Activated T-cell treated with anti-CD3 and anti-CD28 coated beads for 24 hours (primary cell): Measurements from ENCODE around the gene SLC25A21.

ENCODE experiments used
- DNase-seq: peaks from one replicate; pipeline ENCODE4 v3.0.0-alpha.2; 2020; ENCODE audit warnings: low read depth

The SLC25A21 gene

DNA sequence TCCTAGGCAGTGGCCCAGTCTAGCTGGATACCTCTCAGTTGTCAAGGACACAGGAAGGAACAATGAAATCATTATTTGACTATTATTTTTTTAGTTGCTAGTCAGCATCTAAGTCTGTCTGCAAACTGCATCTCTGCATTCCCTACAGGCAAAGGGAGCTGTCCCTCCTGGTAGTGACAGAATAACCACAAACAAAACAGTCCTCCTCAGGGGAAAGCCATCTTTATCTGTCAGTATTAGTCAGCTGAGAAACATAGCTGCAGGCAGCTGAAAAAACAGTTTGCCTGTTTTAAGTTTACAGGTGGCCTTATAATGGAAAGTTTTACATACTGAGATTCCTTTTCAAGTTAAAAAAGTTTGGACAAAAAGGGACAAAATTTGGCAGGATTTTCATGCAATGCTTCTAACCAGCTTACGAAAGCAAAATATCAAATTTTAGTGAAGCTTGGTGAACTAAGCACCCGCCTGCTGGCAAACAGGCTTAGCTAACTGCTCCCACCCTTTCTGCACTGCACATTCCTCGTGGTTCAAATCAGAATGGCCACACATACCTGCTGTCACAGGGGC, 29.5 kb downstream of the SLC25A21 start:
- no peak for DNase-seq

DNA sequence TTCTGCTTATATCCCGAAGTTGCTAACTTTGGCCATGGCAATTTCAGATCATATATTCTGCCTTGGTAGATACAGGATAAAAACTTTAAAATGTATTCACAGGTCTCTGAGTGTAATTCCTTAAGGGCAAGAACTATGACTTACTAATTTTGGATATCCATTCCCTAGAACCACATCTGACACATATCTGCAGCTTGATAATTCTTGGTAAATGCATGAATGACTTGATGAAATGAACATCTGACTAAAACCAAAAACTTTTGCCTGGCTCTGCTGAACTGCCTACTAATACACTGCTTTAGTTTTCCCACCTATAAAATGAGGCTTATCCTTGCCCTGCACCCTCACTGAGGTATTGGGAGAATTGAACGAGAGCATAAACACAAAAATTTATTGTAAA, 32.2 kb downstream of the SLC25A21 start:
- no peak for DNase-seq

DNA sequence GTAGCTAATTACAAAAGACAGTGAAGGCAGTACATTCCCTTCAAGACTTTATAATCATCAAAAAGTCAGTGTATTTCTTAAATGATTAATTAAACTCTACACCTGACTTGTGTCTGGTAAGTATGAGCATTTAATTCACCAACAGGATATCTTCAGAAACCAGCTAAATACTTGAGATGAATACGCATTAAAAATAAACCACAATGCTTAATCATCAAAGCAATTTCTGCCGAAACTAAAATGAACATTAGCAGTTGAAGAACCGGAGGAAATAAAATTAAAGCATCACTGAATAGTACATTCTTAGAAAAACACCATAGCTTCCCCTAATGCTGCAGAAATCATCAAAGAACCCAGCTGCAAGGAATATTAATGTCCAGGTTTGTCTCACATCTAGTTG, 32.7 kb downstream of the SLC25A21 start:
- DNase-seq = no peak

DNA sequence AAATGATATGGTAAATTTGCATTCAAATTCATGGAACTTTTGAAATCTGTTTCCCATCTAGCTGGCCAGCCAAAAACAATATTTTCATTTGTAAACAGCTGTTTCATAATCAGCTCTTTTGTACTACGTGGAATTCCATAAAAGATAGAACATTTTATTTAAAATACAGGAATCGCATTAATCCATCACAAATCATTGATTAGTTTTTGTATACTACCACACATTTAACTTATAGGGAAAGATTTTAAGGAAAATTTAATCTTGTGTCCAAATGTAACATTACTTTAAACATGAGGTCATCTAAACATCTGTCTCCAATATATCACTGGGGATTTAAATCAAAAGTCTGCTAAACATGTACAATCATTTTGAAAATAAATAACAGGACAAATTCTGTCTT, 33.5 kb downstream of the SLC25A21 start:
- no peak for DNase-seq

DNA sequence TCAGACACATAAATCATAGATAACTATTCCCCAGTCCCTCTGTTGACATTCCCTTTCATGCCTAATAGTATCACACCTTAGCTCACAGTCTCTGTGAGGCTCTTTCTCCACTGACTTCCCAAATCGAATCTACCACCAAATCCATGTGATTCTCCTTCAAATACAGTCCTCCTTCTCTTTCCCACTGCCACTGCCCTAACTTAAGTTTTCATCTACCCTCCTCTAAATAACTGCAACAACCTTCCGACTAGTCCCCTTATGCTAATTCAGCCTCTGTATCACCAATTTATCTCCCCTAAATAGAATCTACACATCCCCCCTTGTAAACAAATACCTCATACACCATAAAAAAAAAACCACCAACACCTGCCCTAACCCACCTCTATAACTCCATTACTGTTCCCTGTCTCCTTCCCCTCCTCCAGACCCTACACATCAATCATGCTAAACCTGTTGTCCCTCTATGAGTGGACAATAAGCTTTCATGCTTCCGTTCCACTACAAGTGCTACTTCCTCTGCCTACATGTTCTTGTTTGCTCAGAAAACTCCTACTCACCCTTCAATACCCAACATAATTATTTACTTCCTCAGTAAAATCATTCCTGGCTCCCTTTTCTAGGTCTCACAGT, 39.0 kb downstream of the SLC25A21 start:
- no peak for DNase-seq

DNA sequence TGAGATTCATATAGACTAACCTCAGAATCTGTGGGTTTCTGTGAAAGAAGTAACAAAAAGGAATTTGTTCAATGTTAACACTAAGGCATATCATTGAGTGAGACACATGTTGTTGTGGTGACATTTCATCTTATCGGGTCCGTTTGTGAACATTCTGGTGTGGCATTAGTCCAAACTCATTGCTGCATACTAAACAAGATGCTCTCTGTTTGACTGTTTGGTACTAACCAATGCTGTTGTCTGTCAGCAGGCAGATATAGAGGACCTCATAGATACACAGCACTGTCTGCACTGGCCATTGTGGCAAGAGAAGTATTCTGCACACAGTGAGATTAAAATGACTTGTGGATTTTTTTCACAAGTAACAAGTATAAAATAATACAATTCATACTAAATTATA, 41.2 kb downstream of the SLC25A21 start:
- DNase-seq = no peak

DNA sequence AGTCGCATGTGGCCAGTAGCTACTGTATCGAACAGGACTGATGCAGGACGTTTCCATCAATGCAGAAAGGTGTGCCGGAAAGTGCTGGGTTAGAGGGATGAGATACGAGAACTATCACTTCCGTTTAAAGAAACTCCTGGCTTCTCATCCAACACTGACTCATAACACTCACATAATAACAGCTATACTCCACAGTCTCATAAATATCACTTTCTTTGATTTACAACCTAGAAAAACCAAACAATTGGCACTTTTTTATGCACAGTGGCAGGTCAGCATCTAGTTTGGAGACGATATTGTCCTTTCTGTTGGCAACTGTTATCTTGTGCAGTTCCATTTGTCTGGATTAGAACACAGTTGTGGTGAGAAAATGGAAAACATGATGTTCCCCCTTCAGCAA, 43.4 kb downstream of the SLC25A21 start:
- DNase-seq = no peak

DNA sequence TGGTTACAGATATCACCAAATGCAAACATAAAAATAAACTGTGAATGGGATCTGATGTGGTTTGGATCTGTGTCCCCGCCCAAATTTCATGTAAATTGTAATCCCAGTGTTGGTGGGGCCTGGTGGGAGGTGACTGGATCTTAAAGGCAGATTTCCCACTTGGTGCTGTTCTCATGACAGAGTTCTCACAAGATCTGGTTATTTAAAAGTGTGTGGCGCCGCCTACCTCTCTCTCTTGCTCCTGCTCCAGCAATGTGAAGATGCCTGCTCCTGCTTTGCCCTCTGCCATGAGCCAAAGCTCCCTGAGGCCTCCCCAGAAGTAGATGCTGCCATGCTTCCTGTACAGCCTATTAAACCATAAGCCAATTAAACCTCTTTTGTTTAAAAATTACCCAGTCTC, 47.8 kb downstream of the SLC25A21 start:
- no peak for DNase-seq

DNA sequence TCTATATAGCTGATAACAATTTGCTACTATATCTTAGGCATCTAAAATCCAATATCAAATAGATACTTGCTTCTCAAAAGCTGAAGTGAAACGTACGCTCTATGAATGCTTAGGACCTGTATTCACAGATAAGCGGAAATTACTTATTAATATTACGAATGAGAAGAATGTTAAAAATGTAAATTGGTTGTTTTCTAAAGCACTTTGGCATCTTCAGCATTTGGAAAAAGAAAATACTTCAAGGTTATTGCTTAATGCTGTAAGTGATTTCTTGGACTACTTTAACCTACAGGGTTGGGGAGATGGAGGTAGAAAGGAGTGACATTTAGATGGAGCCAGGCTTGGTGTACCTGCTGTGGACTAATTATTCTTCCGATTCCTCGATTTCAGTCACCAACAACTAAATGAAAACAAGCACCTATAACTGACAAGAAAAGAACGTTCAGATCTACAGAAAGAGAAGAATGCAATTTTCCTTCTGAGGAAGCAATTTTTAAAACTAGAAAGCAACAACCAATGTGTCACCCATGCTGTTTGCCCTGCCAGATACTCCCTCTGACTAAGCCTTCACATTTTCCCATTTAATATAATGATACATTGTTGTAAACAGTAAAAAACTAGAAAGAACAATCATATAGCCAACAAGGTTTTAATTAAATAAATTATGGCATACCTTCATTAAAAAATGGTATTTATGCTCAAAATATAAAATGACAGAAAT, 49.3 kb downstream of the SLC25A21 start:
- no peak for DNase-seq

DNA sequence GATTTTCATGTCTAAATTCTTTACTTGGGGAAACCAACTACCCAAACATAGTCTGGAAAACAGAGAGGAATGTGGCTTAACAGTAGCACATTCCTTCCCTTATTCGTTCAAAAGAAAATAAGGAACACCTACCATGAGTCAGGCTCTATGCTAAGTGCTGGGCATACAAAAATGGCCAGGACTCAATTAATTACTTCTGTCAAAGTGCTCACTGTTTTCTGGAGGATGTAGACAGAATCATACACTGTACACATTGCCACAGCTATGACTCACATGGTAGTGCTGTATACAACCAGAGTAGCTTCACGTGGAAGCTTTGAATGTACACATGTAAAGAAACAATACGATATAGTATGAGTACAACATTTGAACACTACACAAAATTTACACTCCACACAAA, 50.1 kb downstream of the SLC25A21 start:
- no peak for DNase-seq

DNA sequence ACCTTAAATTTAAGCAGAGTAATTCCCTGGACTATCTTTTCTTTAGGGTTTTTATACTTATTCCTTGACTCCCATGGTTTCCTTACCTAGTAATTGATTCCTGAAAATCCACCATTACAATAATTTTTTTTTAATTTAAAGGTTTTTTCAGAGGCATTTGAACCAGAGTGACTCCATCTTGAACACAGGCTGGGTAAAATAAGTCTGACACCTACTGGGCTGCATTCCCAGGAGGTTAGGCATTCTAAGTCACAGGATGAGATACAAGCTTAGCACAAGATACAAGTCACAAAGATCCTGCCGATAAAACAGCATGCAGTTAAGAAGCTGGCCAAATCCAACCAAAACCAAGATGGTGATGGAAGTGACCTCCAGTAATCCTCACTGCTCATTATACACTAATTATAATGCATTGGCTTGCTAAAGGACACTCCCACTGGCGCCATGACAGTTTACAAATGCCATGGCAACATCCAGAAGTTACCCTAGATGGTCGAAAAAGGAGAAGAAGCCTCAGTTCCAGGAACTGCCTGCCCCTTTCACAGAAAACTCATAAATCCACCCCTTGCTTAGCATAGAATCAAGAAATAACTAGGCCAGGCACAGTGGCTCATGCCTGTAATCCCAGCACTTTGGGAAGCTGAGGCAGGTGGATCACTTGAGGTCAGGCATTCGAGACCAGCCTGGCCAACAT, 53.6 kb downstream of the SLC25A21 start:
- DNase-seq = no peak

DNA sequence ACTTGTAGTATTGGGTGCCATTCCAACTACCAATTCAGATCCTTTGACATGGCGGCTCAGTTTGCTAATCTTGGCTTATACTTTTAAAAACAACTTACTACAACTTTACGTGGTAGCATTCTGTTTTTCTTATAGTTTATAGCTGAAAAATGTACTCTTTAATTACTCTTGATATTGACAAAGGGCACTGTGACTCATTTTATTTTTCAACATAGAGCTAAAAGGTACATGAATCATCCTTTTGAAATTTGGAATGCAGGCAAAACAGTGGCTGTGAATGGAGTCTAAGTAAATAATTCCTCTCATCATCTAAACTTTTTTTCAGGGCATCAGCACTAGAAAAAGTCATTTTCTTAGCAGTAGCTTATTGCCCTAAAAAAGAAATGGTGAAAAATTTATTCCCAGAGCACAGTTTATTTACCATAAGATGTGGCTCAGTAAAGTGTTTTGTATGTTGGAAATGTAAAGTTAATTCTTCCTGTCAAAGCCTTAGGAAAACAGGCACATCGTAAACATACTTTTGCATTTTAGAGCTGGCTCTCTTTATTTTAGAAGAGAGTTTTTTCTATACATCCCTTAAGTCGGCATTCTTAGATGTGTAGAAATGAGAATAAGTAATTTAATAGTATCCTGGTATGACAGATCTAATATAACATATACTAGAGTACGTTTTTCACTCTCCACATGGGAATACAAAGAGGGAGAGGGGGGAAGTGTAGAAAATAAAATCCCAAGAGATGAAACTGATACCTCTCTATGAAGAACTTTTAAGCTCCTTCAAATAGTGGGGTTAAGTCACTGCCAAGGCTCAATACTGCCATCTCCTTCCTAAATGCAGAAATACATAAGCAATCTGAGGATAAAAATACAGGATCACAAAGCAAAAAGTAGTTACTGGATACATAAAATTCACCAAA, 55.2 kb downstream of the SLC25A21 start:
- DNase-seq = no peak

DNA sequence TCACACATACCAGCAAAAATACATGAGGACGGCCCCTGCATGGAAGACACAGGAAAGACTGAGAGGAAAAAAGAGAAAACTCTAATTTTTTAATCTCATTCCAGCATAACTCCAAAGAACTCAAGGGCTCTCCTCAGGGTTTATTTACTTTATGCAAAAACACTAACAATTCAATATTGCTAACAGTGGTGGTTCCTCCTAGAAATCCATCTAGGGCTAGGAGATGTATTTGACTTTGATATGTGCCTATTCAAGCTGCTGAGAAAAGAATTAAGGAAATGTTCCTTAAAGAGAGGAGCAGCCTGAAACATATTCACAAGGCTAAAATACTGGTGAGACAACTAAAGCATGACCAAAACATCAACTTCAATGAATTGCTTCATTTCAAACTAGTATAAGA, 57.0 kb downstream of the SLC25A21 start:
- DNase-seq = no peak

DNA sequence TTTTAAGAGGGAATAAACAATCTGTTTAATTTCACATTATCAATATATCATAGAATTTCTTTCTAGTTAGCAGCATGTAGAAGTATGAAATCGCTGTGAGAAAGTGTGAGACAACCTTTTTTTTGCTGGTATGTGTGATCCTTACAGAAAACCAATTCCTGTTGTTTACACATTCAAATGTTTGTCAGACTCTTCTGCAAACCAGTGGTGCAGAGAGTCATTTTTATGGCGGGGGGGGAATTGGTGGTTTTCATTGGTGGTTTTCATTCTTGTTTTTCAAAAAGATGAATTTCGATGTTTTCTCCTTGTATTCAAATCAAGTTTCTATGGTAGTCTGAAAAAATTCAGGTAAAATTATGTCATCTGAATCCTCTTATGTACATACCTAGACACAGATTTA, 57.8 kb downstream of the SLC25A21 start:
- DNase-seq = no peak

DNA sequence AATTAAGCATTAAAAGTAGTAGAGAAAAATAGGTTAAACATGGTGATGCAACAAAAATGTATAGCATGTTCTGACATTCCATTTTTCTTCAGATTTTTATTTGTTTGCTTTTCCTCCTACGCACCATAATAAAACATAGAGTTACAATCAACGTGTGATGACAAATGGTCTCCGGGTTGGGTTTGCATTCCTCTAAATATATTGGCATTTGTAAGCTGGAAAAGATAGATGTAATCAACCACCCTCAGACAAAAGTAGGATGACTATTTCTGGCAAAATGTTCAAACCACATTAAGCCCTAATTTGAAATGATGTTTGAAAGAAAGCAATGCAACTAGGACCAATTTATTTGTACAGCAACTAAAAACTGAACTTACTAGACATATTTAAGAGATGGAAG, 58.4 kb downstream of the SLC25A21 start:
- DNase-seq = no peak

DNA sequence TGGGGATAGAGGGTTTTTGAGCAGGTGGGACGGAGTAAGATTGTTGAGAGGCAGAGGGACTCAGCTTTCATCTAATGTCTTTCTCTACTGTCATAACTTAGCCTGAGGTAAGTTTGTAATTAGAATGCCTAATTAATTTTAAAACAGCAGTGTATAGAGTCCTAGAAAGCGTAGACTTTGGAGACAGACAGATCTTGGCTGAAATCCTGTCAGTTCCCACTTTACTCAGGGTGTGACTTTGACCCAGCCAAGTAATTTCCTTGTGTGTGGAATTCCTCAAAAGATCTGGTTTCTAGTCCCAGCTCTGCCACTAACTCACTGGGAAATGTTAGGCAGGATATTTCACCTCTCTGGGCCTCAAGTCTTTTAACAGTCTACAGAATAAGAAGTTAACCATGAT, 74.3 kb downstream of the SLC25A21 start:
- no peak for DNase-seq

DNA sequence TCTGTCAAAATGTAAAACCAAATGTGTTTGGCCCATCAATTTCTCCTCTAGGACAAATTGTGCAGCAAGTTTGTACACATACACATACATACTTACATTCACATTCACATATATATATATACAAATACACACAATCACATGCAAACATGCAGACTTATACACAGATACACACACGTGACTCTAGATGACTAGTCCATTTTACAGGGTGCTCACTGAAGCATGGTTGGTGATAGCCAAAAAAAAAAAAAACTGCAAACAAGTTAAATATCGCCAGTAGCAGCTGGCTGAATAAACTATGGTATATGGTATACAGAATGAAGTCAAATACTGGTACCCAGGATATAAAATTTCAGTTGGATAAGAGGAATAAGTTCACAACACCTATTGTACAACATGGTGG, 77.9 kb downstream of the SLC25A21 start:
- no peak for DNase-seq

DNA sequence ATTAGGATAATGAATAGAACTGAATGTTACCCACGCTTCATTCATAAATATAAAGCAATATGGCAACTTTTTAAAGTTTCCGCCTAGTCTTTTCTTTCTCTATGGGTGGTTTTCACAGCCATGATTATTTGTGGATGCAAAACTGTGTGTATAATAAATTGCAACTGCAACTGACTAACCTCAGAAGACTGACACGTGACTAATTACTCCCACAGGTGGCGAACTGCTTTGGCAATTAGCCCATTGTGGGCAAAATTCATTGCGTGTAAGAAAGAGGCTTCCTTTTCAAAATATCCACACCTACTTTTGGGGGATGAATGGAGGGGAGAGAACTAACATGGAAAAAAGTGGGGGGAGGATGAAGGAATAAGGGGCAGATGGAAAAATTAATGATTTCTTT, 79.0 kb downstream of the SLC25A21 start:
- no peak for DNase-seq

DNA sequence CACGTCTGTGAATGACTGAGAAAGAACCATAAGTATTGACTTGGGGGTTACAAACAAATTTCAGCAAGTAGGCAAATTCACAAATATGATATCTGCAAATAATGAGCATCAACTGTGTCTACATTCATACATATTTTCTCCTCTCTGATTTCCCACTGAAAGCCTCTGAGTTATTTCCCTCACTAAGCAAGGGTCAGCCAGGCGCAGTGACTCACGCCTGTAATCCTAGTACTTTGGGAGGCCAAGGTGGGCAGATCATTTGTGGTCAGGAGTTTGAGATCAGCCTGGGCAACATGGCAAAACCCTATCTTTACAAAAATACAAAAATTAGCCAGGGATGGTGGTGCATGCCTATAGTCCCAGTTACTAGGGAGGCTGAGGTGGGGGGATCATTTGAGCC, 80.8 kb downstream of the SLC25A21 start:
- no peak for DNase-seq

DNA sequence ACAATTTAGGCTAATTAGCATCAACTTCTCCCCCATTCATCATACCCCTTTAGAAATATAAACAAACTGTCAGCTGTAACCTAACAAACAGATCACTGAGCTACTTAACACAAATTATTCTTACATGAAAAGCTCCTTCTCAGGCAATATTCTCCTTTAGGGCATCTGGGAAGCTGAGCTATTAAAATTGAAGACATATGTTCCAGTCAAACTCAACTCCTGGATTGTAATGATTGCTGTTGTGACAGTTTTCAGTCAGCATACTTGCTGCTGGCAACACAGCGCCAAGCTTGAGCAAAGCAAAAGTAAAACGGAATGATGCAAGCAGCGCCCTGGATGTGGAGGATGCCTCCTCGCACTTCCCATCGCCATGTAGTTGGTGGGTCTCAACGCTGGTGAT, 82.4 kb downstream of the SLC25A21 start:
- DNase-seq = no peak

DNA sequence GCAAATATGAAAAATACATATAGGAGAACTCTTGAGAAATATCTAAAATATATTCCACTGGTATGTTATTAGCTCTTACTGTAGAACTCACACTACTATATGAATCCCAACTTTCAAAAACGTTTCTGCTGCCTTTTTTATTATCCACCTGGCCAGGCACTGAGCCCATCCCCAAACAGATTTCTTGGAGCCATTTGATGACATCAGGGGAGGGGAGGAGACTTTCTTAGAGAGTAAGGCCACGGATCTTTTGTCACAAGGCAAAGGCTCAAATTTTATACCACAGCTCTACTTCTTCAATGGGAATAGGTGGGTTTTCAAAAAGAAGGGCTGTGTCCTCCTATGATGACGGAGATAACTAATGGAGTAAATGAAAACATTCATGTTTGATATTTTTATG, 83.0 kb downstream of the SLC25A21 start:
- DNase-seq = no peak
